Dendritic cell treated with granulocyte-macrophage colony-stimulating factor and Interleukin-4, amounts not matched to agents 40 ng/mL and 50 ng/mL, for 4 days (primary cell): Measurements from ENCODE around the gene MINDY3.
A peak's percentile ranks its signal among the peaks of the same experiment; 100 is the strongest.

Source experiments
- H3K27ac Mint-ChIP-seq: one replicate; pipeline ENCODE4 v1.8.0; 2022; ENCODE audit warnings: mild to moderate bottlenecking, mixed read lengths
- H3K27me3 Mint-ChIP-seq: one replicate; pipeline ENCODE4 v1.8.0; 2022; ENCODE audit warnings: mild to moderate bottlenecking, mixed read lengths
- H3K36me3 Mint-ChIP-seq: one replicate; pipeline ENCODE4 v1.8.0; 2022; ENCODE audit warnings: low read depth, mixed read lengths
- H3K4me1 Mint-ChIP-seq: one replicate; pipeline ENCODE4 v1.8.0; 2022; ENCODE audit warnings: low read depth, mixed read lengths
- H3K4me3 Mint-ChIP-seq: one replicate; pipeline ENCODE4 v1.8.0; 2022; ENCODE audit warnings: mild to moderate bottlenecking, moderate library complexity, mixed read lengths
- H3K9me3 Mint-ChIP-seq: one replicate; pipeline ENCODE4 v1.8.0; 2022; ENCODE audit warnings: mixed read lengths
- intact Hi-C: fragments of 100-400 bp; cut with micrococcal nuclease; formaldehyde crosslinking; loops from one replicate; pipeline ENCODE4 v1.15.0; 2022

MINDY3 gene

GRCh38 chr10:15809450-15809849, 50.9 kb downstream of the MINDY3 start:
- Mint-ChIP-seq H3K4me1 (no peaks in the 10 kb centered on the region), H3K9me3 (no peaks in the 10 kb centered on the region), H3K27me3 (no peaks in the 10 kb centered on the region), H3K36me3 (peaks cover 51% of the 10 kb centered on the region), H3K27ac (no peak overlapping the region), H3K4me3 (no peak overlapping the region)
- intact Hi-C loops = no loop called here

- no peaks in the 10 kb centered on the region for H3K27me3 Mint-ChIP-seq
- no peaks in the 10 kb centered on the region for H3K9me3 Mint-ChIP-seq
- H3K36me3 Mint-ChIP-seq = peaks cover 46% of the 10 kb centered on the region
- intact Hi-C loops = no loop called here
- H3K4me1 Mint-ChIP-seq = no peaks in the 10 kb centered on the region
- no peak overlapping the region for H3K27ac Mint-ChIP-seq
- H3K4me3 Mint-ChIP-seq = no peak overlapping the region
Measured at GRCh38 chr10:15808204-15808797, 52.0 kb downstream of the MINDY3 start.

DNA sequence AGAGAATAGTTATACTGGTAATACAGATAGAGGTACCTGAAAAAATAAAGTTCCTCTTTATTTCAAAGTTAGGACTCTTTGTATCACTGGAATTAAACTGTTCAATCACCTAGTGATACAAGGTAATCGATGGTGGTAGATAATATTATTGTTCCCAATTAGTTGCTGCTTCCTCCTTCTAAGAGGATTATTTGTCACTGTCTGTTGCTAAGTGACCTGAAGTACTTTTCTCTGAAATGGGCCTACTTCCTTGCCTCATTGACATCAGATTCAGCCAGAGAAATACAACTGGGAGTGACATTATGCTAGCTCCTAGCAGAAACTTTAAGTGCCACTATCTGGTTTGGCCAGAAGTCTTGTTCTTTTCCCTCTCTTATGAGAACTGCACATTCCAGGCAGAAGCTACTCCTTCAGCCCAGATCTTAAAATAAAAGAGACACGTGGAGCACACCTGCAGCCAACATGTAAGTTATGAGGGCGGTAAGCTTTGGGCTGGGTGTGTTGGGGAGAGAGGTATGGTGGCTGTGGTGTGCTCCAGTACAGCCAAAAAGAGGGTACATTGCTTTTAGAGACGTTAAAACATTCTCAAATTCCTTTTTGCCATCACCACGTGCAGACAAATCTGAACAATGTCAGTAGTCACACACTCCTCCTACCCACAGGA, 54.8 kb downstream of the MINDY3 start:
- peaks cover 56% of the 10 kb centered on the region for H3K36me3 Mint-ChIP-seq
- H3K4me1 Mint-ChIP-seq = no peaks in the 10 kb centered on the region
- H3K27ac Mint-ChIP-seq = no peak overlapping the region
- H3K27me3 Mint-ChIP-seq = no peaks in the 10 kb centered on the region
- H3K4me3 Mint-ChIP-seq = no peak overlapping the region
- H3K9me3 Mint-ChIP-seq = peaks cover 14% of the 10 kb centered on the region
- intact Hi-C loops = no loop called here

DNA sequence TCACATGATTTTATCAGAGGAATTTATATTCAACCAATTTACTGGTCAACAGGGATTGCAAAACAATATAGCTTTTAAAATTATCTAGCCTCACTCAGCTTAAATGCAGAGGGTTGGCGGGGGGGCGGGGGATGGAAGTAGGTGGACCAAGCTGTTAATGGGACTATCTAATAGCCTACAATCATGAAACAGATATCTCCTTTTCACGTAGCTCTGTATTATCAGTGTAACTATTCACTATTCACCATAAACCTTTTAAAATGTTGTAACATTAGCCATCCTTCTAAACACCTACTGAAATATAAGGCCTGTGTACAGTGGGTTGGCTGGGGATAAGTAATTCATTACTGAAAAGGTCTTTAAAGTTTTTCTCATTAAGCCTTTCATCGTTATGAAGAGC, 56.2 kb downstream of the MINDY3 start:
- Mint-ChIP-seq H3K9me3 (peaks cover 14% of the 10 kb centered on the region), H3K4me1 (no peaks in the 10 kb centered on the region), H3K36me3 (peaks cover 66% of the 10 kb centered on the region), H3K27ac (no peak overlapping the region), H3K4me3 (no peak overlapping the region), H3K27me3 (no peaks in the 10 kb centered on the region)
- intact Hi-C loops = no loop called here

DNA sequence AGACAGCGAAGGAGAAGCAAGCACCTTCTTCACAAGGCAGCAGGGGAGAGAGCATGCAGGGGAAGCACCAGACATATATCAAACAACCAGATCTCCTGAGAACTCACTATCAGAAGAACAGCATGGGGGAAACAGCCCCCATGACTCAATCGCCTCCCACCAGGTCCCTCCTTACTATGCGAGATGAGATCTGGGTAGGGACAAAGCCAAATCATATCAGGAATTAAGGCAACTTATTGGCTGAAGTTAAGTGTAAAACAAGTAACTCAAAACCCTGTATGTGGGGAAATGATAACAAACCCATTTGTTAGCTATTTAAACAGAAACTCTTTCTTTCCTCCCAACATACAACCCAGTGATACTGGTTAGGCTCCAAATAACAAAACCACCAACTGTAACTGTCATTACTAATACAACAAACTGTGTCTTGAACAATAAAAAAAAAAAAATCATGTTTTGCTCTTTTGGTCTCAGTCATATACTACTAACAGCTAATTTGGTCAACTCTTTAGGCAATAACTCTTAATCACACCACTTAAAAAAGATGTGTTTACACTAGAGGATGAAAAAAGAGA, 57.8 kb downstream of the MINDY3 start:
- H3K4me1 Mint-ChIP-seq = no peaks in the 10 kb centered on the region
- H3K27ac Mint-ChIP-seq = no peak overlapping the region
- intact Hi-C loops = no loop called here
- H3K27me3 Mint-ChIP-seq = no peaks in the 10 kb centered on the region
- H3K36me3 Mint-ChIP-seq = peaks cover 58% of the 10 kb centered on the region
- H3K9me3 Mint-ChIP-seq = peaks cover 14% of the 10 kb centered on the region
- no peak overlapping the region for H3K4me3 Mint-ChIP-seq

DNA sequence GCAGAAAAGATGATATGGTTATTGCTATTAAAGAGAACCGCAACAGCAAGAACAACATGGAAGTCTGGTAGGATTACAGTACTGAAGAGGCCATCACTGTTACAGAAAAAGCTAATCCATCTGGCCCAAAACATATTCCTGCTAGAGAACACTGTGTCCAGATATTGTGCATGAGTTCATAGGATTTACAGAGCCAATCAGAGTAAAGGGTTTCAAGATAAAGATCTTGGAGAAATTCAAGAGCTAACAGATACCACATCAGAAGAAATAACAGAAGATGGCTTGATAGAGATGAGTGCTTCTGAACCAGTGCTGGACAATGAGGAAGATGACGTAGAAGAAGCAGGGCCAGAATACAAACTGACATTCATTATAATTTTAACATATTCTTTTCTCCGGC, 58.7 kb downstream of the MINDY3 start:
- intact Hi-C loops = no loop called here
- Mint-ChIP-seq H3K27me3 (no peaks in the 10 kb centered on the region), H3K27ac (no peak overlapping the region), H3K36me3 (peaks cover 50% of the 10 kb centered on the region), H3K9me3 (peaks cover 14% of the 10 kb centered on the region), H3K4me3 (no peak overlapping the region), H3K4me1 (no peaks in the 10 kb centered on the region)

- intact Hi-C loops = no loop called here
- Mint-ChIP-seq H3K36me3 (peaks cover 52% of the 10 kb centered on the region), H3K27ac (no peak overlapping the region), H3K9me3 (peaks cover 14% of the 10 kb centered on the region), H3K4me1 (no peaks in the 10 kb centered on the region), H3K27me3 (no peaks in the 10 kb centered on the region), H3K4me3 (no peak overlapping the region)
Measured at GRCh38 chr10:15801147-15801546, 59.2 kb downstream of the MINDY3 start.

DNA sequence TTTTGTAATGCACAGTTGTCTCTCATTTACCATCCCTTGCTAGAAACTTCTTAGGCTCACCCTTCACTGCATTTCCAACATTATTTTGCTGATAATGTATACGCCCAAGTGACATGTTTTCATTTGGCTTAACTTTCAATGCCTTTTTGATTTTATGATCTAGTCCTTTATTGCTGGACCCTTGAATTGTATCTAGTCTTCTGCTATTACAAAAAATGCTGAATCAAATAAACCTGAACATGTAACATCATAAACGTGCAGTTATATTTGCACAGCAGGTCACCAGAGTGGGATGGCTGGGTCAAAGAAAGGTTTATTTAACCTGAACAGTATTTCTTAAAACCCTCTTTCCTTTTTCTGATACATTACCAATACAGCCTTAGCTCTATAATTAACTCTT, 63.0 kb downstream of the MINDY3 start:
- Mint-ChIP-seq H3K9me3 (peaks cover 14% of the 10 kb centered on the region), H3K36me3 (peaks cover 62% of the 10 kb centered on the region), H3K27ac (no peak overlapping the region), H3K27me3 (no peaks in the 10 kb centered on the region), H3K4me3 (no peak overlapping the region), H3K4me1 (no peaks in the 10 kb centered on the region)
- intact Hi-C loops = no loop called here

DNA sequence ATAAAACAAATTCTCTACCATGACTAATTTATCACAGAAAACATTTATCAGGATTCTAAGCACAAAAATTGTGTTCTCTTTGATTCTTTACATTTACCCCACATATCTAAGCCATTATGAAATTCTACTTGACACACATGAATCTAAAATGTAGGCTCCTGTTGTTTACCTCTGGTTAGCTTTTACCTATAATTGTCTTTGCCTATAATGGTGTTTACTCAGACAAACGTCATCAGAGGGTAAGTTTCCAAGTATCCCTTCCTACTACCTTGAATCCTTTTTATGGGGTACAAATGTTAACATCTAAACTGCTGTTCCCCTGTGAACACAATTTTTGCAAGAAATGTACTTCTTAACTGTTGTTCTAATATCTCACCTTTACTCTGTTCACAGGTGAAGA, 63.5 kb downstream of the MINDY3 start:
- Mint-ChIP-seq H3K9me3 (peaks cover 11% of the 10 kb centered on the region), H3K4me3 (no peak overlapping the region), H3K4me1 (no peaks in the 10 kb centered on the region), H3K27me3 (no peaks in the 10 kb centered on the region), H3K36me3 (peaks cover 60% of the 10 kb centered on the region), H3K27ac (no peak overlapping the region)
- intact Hi-C loops = no loop called here

DNA sequence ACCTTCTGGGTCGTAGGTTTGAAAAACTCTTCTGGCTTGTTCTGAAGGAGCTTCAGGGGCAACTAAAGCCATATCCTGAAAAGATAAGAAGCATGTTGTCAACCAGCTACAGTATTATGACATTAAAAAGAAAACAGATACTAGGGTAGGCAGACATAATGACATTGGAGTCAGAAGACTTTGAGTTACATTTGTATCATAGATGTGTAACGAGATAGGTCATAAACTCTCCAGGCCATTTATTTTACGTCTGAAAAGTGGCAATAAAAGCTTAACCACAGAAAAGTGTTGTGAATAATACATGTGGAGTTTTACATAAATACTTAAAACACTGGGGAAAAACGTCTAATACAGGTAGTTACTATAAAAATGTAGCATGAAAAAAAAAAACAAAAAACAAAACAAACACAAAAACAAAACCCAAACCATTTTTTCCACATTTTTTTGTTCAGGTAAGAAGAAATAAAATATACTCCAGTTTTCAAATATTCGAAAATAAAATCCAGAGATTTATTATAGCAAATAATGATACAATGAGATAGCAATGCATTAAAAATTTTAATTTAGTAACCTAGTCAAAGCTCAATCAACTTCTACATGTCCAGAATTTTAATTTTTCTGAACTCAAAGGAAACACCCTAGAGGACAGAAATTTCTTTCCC, 64.1 kb downstream of the MINDY3 start:
- Mint-ChIP-seq H3K4me1 (no peaks in the 10 kb centered on the region), H3K9me3 (peaks cover 5% of the 10 kb centered on the region), H3K36me3 (peaks cover 60% of the 10 kb centered on the region), H3K27ac (no peak overlapping the region), H3K4me3 (no peak overlapping the region), H3K27me3 (no peaks in the 10 kb centered on the region)
- intact Hi-C loops = no loop called here

- peaks cover 57% of the 10 kb centered on the region for H3K36me3 Mint-ChIP-seq
- H3K4me3 Mint-ChIP-seq = no peak overlapping the region
- H3K9me3 Mint-ChIP-seq = no peaks in the 10 kb centered on the region
- intact Hi-C loops = no loop called here
- H3K27me3 Mint-ChIP-seq = no peaks in the 10 kb centered on the region
- H3K4me1 Mint-ChIP-seq = no peaks in the 10 kb centered on the region
- H3K27ac Mint-ChIP-seq = no peak overlapping the region
Measured at GRCh38 chr10:15795036-15795792, 65.1 kb downstream of the MINDY3 start.

GRCh38 chr10:15794569-15794968, 65.7 kb downstream of the MINDY3 start:
- H3K4me3 Mint-ChIP-seq = no peak overlapping the region
- no peak overlapping the region for H3K27ac Mint-ChIP-seq
- H3K4me1 Mint-ChIP-seq = no peaks in the 10 kb centered on the region
- intact Hi-C loops = no loop called here
- no peaks in the 10 kb centered on the region for H3K9me3 Mint-ChIP-seq
- peaks cover 54% of the 10 kb centered on the region for H3K36me3 Mint-ChIP-seq
- H3K27me3 Mint-ChIP-seq = no peaks in the 10 kb centered on the region

- Mint-ChIP-seq H3K27me3 (no peaks in the 10 kb centered on the region), H3K4me3 (no peak overlapping the region), H3K27ac (no peak overlapping the region), H3K36me3 (peaks cover 58% of the 10 kb centered on the region), H3K4me1 (no peaks in the 10 kb centered on the region), H3K9me3 (no peaks in the 10 kb centered on the region)
- intact Hi-C loops = no loop called here
Measured at GRCh38 chr10:15793664-15794063, 66.6 kb downstream of the MINDY3 start.

- peak overlapping the region; percentile 6 for H3K27ac Mint-ChIP-seq
- intact Hi-C loops = no loop called here
- H3K4me1 Mint-ChIP-seq = no peaks in the 10 kb centered on the region
- no peaks in the 10 kb centered on the region for H3K9me3 Mint-ChIP-seq
- peaks cover 58% of the 10 kb centered on the region for H3K36me3 Mint-ChIP-seq
- no peaks in the 10 kb centered on the region for H3K27me3 Mint-ChIP-seq
- no peak overlapping the region for H3K4me3 Mint-ChIP-seq
Measured at GRCh38 chr10:15792777-15793176, 67.5 kb downstream of the MINDY3 start.
